WTC11 (cell line): ENCODE results near the gene MEIS2. TPM values are rescaled to one million over a fixed set of nuclear protein-coding genes. Genes with fewer than 3 reads are reported as not detected.

Experiments
- ATAC-seq: fragments of 200-7000 bp; cut with Tn5 transposase; 2 replicates; pipeline ENCODE4 v1.10.0; 2021; ENCODE audit warnings: mild to moderate bottlenecking, moderate library complexity
- CTCF ChIA-PET: fragments of 300-600 bp; sonication (Branson Sonifier 250); formaldehyde crosslinking; loops from one replicate; lab custom pipeline; 2021; ENCODE audit warnings: antibody characterized with exemption; lab: Charles Lee
- POLR2A ChIA-PET: fragments of 350-600 bp; sonication (Branson Sonifier 250); formaldehyde crosslinking; loops from one replicate; lab custom pipeline; 2021; ENCODE audit warnings: antibody characterized with exemption; lab: Charles Lee
- DNase-seq: peaks from one replicate; pipeline ENCODE4 v3.0.0; 2021; ENCODE audit warnings: low spot score
- H3K27ac Mint-ChIP-seq: 2 replicates; pipeline ENCODE4 v1.8.0; 2021; ENCODE audit warnings: mixed read lengths
- H3K27me3 Mint-ChIP-seq: 2 replicates; pipeline ENCODE4 v1.8.0; 2021; ENCODE audit warnings: low read depth, mild to moderate bottlenecking, moderate library complexity, mixed read lengths
- H3K36me3 Mint-ChIP-seq: 2 replicates; pipeline ENCODE4 v1.8.0; 2021; ENCODE audit warnings: mixed read lengths
- H3K4me1 Mint-ChIP-seq: 2 replicates; pipeline ENCODE4 v1.8.0; 2022; ENCODE audit warnings: mixed read lengths
- H3K4me3 Mint-ChIP-seq: 2 replicates; pipeline ENCODE4 v1.8.0; 2021; ENCODE audit warnings: mild to moderate bottlenecking, moderate library complexity, mixed read lengths
- H3K9me3 Mint-ChIP-seq: 2 replicates; pipeline ENCODE4 v1.8.0; 2021; ENCODE audit warnings: mixed read lengths
- CBFB ChIP-seq: sonication (generic); formaldehyde crosslinking; IDR thresholded peaks from 2 replicates; pipeline ENCODE4 v1.8.1; 2022; ENCODE audit warnings: mild to moderate bottlenecking, low read depth, missing genetic modification reagents
- FOXP1 ChIP-seq: sonication (generic); formaldehyde crosslinking; IDR thresholded peaks from 2 replicates; pipeline ENCODE4 v1.8.0; 2022; ENCODE audit warnings: missing genetic modification reagents, mild to moderate bottlenecking, moderate library complexity, borderline replicate concordance
- GABPB1 ChIP-seq: sonication (generic); formaldehyde crosslinking; IDR thresholded peaks from 2 replicates; pipeline ENCODE4 v1.8.1; 2023; ENCODE audit warnings: mild to moderate bottlenecking, missing genetic modification reagents
- MXD4 ChIP-seq: fragments of 250-450 bp; sonication (Bioruptor Pico); IDR thresholded peaks from 2 replicates; pipeline ENCODE4 v1.8.0; 2021; ENCODE audit warnings: mild to moderate bottlenecking, moderate library complexity, borderline replicate concordance
- NR1H2 ChIP-seq: sonication (generic); formaldehyde crosslinking; IDR thresholded peaks from 2 replicates; pipeline ENCODE4 v1.9.0; 2021; ENCODE audit warnings: mild to moderate bottlenecking, moderate library complexity, missing genetic modification reagents
- RORB ChIP-seq: fragments of 250-450 bp; sonication (Bioruptor Pico); IDR thresholded peaks from 2 replicates; pipeline ENCODE4 v1.9.0; 2021; ENCODE audit warnings: mild to moderate bottlenecking
- SMAD4 ChIP-seq: sonication (generic); formaldehyde crosslinking; IDR thresholded peaks from 2 replicates; pipeline ENCODE4 v1.8.0; 2022; ENCODE audit warnings: mild to moderate bottlenecking, missing genetic modification reagents
- TCF7 ChIP-seq: sonication (generic); formaldehyde crosslinking; IDR thresholded peaks from 2 replicates; pipeline ENCODE4 v1.8.0; 2022; ENCODE audit warnings: mild to moderate bottlenecking, low read depth, missing genetic modification reagents, moderate library complexity
- TP53 ChIP-seq: sonication (generic); formaldehyde crosslinking; IDR thresholded peaks from 2 replicates; pipeline ENCODE4 v1.8.1; 2023; ENCODE audit warnings: mild to moderate bottlenecking, missing genetic modification reagents
- ZNF121 ChIP-seq: sonication (generic); formaldehyde crosslinking; IDR thresholded peaks from 2 replicates; pipeline ENCODE4 v1.8.0; 2023; ENCODE audit warnings: missing genetic modification reagents
- ZNF232 ChIP-seq: sonication (generic); formaldehyde crosslinking; IDR thresholded peaks from 2 replicates; pipeline ENCODE4 v1.8.0; 2022; ENCODE audit warnings: mild to moderate bottlenecking, missing genetic modification reagents
- total RNA-seq: library from RNA; stranded (reverse); gene quantifications from 3 replicates; pipeline ENCODE4 v1.2.3, GENCODE V29; 2021
- TF ChIP-seq, protein P1 (sequence below): sonication (generic); formaldehyde crosslinking; IDR thresholded peaks from 2 replicates; pipeline ENCODE4 v1.8.1; 2023; ENCODE audit warnings: mild to moderate bottlenecking, missing genetic modification reagents
- TF ChIP-seq, protein P2 (sequence below): fragments of 250-450 bp; sonication (Bioruptor Pico); IDR thresholded peaks from 2 replicates; pipeline ENCODE4 v1.9.0; 2021; ENCODE audit warnings: mild to moderate bottlenecking
- TF ChIP-seq, protein P3 (sequence below): fragments of 250-450 bp; sonication (Bioruptor Pico); IDR thresholded peaks from 2 replicates; pipeline ENCODE4 v1.9.0; 2021; ENCODE audit warnings: moderate library complexity, mild to moderate bottlenecking, inconsistent platforms, borderline replicate concordance
- TF ChIP-seq, protein P4 (sequence below): sonication (generic); formaldehyde crosslinking; IDR thresholded peaks from 2 replicates; pipeline ENCODE4 v1.8.0; 2023; ENCODE audit warnings: missing genetic modification reagents
- TF ChIP-seq, protein P5 (sequence below): sonication (generic); formaldehyde crosslinking; IDR thresholded peaks from 2 replicates; pipeline ENCODE4 v1.8.1; 2023; ENCODE audit warnings: mild to moderate bottlenecking, missing genetic modification reagents, moderate library complexity
- TF ChIP-seq, protein P6 (sequence below): fragments of 250-450 bp; sonication (Bioruptor Pico); IDR thresholded peaks from 2 replicates; pipeline ENCODE4 v1.9.0; 2021; ENCODE audit warnings: mild to moderate bottlenecking
- TF ChIP-seq, protein P7 (sequence below): sonication (generic); formaldehyde crosslinking; IDR thresholded peaks from 2 replicates; pipeline ENCODE4 v1.8.1; 2022; ENCODE audit warnings: low read depth, mild to moderate bottlenecking, moderate library complexity, missing genetic modification reagents, borderline replicate concordance
- TF ChIP-seq, protein P8 (sequence below): fragments of 250-450 bp; sonication (Bioruptor Pico); IDR thresholded peaks from 2 replicates; pipeline ENCODE4 v2.1.2; 2022; ENCODE audit warnings: mild to moderate bottlenecking, moderate library complexity
- TF ChIP-seq, protein P9 (sequence below): fragments of 250-450 bp; sonication (Bioruptor Pico); IDR thresholded peaks from 2 replicates; pipeline ENCODE4 v1.9.0; 2021; ENCODE audit warnings: mild to moderate bottlenecking, borderline replicate concordance

MEIS2 gene
- total RNA-seq, 1 experiment from 2014 or later: 0.57 TPM

DNA sequence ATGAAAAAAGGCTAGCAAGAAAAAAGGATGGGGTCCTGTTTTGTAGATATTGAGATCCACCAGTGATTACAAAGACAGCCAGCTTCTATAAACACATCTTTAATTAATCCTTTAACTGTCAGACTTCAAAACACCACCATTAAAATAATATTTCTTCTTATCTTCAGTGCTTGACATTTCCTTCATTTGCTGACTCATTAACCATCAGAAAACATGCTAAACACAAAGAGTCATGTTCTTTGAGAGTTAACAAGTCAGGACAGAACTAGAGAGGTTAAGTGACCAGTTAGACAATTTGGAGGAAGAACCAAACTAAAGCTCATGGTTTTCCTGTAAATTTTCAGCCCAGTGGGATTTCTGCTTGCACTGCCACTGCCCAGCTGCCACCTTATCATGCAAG, 111.4 kb downstream of the MEIS2 start:
- CTCF ChIA-PET: no interaction called here

More for the DNA sequence above, 111.4 kb downstream of the MEIS2 start:
- POLR2A ChIA-PET: no interaction called here
- ATAC-seq (no peak), DNase-seq (no peak)
- H3K27ac Mint-ChIP-seq: no peak overlapping the region
- H3K4me1 Mint-ChIP-seq: peaks cover 7% of the 10 kb centered on the region; the same call in 1 of the 2 replicates
- H3K9me3 Mint-ChIP-seq: peaks cover 14% of the 10 kb centered on the region
- H3K27me3 Mint-ChIP-seq: no peaks in the 10 kb centered on the region
- no peak overlapping the region for H3K4me3 Mint-ChIP-seq
- peaks cover 5% of the 10 kb centered on the region for H3K36me3 Mint-ChIP-seq
- TF ChIP-seq NR1H2 (CRISPR knock-in tag) (no peak), FOXP1 (CRISPR knock-in tag) (no peak), MXD4 (CRISPR knock-in tag) (no peak), TCF7 (CRISPR knock-in tag) (no peak), TP53 (no peak), SMAD4 (CRISPR knock-in tag) (no peak), CBFB (CRISPR knock-in tag) (no peak), ZNF232 (CRISPR knock-in tag) (no peak), RORB (CRISPR knock-in tag) (no peak), ZNF121 (CRISPR knock-in tag) (no peak), GABPB1 (no peak)
- TF ChIP-seq, protein P1, sequence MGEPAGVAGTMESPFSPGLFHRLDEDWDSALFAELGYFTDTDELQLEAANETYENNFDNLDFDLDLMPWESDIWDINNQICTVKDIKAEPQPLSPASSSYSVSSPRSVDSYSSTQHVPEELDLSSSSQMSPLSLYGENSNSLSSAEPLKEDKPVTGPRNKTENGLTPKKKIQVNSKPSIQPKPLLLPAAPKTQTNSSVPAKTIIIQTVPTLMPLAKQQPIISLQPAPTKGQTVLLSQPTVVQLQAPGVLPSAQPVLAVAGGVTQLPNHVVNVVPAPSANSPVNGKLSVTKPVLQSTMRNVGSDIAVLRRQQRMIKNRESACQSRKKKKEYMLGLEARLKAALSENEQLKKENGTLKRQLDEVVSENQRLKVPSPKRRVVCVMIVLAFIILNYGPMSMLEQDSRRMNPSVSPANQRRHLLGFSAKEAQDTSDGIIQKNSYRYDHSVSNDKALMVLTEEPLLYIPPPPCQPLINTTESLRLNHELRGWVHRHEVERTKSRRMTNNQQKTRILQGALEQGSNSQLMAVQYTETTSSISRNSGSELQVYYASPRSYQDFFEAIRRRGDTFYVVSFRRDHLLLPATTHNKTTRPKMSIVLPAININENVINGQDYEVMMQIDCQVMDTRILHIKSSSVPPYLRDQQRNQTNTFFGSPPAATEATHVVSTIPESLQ: no peak
- TF ChIP-seq, protein P2, sequence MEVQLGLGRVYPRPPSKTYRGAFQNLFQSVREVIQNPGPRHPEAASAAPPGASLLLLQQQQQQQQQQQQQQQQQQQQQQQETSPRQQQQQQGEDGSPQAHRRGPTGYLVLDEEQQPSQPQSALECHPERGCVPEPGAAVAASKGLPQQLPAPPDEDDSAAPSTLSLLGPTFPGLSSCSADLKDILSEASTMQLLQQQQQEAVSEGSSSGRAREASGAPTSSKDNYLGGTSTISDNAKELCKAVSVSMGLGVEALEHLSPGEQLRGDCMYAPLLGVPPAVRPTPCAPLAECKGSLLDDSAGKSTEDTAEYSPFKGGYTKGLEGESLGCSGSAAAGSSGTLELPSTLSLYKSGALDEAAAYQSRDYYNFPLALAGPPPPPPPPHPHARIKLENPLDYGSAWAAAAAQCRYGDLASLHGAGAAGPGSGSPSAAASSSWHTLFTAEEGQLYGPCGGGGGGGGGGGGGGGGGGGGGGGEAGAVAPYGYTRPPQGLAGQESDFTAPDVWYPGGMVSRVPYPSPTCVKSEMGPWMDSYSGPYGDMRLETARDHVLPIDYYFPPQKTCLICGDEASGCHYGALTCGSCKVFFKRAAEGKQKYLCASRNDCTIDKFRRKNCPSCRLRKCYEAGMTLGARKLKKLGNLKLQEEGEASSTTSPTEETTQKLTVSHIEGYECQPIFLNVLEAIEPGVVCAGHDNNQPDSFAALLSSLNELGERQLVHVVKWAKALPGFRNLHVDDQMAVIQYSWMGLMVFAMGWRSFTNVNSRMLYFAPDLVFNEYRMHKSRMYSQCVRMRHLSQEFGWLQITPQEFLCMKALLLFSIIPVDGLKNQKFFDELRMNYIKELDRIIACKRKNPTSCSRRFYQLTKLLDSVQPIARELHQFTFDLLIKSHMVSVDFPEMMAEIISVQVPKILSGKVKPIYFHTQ (CRISPR knock-in tag): no peak
- TF ChIP-seq, protein P3, sequence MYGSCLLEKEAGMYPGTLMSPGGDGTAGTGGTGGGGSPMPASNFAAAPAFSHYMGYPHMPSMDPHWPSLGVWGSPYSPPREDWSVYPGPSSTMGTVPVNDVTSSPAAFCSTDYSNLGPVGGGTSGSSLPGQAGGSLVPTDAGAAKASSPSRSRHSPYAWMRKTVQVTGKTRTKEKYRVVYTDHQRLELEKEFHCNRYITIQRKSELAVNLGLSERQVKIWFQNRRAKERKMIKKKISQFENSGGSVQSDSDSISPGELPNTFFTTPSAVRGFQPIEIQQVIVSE: no peak
- TF ChIP-seq, protein P4, sequence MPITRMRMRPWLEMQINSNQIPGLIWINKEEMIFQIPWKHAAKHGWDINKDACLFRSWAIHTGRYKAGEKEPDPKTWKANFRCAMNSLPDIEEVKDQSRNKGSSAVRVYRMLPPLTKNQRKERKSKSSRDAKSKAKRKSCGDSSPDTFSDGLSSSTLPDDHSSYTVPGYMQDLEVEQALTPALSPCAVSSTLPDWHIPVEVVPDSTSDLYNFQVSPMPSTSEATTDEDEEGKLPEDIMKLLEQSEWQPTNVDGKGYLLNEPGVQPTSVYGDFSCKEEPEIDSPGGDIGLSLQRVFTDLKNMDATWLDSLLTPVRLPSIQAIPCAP (CRISPR knock-in tag): no peak
- TF ChIP-seq, protein P5, sequence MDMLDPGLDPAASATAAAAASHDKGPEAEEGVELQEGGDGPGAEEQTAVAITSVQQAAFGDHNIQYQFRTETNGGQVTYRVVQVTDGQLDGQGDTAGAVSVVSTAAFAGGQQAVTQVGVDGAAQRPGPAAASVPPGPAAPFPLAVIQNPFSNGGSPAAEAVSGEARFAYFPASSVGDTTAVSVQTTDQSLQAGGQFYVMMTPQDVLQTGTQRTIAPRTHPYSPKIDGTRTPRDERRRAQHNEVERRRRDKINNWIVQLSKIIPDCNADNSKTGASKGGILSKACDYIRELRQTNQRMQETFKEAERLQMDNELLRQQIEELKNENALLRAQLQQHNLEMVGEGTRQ (CRISPR knock-in tag): no peak
- TF ChIP-seq, protein P6, sequence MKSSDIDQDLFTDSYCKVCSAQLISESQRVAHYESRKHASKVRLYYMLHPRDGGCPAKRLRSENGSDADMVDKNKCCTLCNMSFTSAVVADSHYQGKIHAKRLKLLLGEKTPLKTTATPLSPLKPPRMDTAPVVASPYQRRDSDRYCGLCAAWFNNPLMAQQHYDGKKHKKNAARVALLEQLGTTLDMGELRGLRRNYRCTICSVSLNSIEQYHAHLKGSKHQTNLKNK (CRISPR knock-in tag): no peak
- TF ChIP-seq, protein P7, sequence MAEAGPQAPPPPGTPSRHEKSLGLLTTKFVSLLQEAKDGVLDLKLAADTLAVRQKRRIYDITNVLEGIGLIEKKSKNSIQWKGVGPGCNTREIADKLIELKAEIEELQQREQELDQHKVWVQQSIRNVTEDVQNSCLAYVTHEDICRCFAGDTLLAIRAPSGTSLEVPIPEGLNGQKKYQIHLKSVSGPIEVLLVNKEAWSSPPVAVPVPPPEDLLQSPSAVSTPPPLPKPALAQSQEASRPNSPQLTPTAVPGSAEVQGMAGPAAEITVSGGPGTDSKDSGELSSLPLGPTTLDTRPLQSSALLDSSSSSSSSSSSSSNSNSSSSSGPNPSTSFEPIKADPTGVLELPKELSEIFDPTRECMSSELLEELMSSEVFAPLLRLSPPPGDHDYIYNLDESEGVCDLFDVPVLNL (CRISPR knock-in tag): no peak
- TF ChIP-seq, protein P8, sequence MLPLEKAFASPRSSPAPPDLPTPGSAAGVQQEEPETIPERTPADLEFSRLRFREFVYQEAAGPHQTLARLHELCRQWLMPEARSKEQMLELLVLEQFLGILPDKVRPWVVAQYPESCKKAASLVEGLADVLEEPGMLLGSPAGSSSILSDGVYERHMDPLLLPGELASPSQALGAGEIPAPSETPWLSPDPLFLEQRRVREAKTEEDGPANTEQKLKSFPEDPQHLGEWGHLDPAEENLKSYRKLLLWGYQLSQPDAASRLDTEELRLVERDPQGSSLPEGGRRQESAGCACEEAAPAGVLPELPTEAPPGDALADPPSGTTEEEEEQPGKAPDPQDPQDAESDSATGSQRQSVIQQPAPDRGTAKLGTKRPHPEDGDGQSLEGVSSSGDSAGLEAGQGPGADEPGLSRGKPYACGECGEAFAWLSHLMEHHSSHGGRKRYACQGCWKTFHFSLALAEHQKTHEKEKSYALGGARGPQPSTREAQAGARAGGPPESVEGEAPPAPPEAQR (CRISPR knock-in tag): no peak
- TF ChIP-seq, protein P9, sequence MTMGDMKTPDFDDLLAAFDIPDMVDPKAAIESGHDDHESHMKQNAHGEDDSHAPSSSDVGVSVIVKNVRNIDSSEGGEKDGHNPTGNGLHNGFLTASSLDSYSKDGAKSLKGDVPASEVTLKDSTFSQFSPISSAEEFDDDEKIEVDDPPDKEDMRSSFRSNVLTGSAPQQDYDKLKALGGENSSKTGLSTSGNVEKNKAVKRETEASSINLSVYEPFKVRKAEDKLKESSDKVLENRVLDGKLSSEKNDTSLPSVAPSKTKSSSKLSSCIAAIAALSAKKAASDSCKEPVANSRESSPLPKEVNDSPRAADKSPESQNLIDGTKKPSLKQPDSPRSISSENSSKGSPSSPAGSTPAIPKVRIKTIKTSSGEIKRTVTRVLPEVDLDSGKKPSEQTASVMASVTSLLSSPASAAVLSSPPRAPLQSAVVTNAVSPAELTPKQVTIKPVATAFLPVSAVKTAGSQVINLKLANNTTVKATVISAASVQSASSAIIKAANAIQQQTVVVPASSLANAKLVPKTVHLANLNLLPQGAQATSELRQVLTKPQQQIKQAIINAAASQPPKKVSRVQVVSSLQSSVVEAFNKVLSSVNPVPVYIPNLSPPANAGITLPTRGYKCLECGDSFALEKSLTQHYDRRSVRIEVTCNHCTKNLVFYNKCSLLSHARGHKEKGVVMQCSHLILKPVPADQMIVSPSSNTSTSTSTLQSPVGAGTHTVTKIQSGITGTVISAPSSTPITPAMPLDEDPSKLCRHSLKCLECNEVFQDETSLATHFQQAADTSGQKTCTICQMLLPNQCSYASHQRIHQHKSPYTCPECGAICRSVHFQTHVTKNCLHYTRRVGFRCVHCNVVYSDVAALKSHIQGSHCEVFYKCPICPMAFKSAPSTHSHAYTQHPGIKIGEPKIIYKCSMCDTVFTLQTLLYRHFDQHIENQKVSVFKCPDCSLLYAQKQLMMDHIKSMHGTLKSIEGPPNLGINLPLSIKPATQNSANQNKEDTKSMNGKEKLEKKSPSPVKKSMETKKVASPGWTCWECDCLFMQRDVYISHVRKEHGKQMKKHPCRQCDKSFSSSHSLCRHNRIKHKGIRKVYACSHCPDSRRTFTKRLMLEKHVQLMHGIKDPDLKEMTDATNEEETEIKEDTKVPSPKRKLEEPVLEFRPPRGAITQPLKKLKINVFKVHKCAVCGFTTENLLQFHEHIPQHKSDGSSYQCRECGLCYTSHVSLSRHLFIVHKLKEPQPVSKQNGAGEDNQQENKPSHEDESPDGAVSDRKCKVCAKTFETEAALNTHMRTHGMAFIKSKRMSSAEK: no peak
